ENCODE measurements around the gene NAMPT.
A peak's percentile ranks its signal among the peaks of the same experiment; 100 is the strongest.

The NAMPT gene

GRCh38 chr7:106285855-106286492 is 1.2 kb upstream of the NAMPT start:
- Histone ChIP-seq H3K4me1 (ENCODE audit: control insufficient read depth in 5 of 5, insufficient read depth in 5 of 5, low read length in 5 of 5) (peaks cover 5 to 32% (median 24%) of the 10 kb centered on the region in 5 donors), H3K27ac (ENCODE audit: low read depth, low read length) (peak overlapping the region; percentile 99), H3K27me3 (ENCODE audit: control insufficient read depth in 5 of 5, insufficient read depth in 4 of 5, low read length in 5 of 5) (no peaks in the 10 kb centered on the region), H3K9me3 (ENCODE audit: control insufficient read depth in 5 of 5, low read length in 5 of 5) (no peaks in the 10 kb centered on the region), H3K36me3 (ENCODE audit: control insufficient read depth in 5 of 5, insufficient read depth in 5 of 5, low read length in 5 of 5) (peaks cover 0 to 6% (median 0%) of the 10 kb centered on the region in 5 donors), H3K4me3 (ENCODE audit: low read depth in 1 of 5, low read length in 5 of 5) (peak overlapping the region; percentile 64 to 96 (median 88)), H3K9ac (ENCODE audit: low read length in 5 of 5) (peak overlapping the region; percentile 87 to 95 (median 93))

GRCh38 chr7:106285051-106285854 is 470 bp upstream of the NAMPT start:
- Histone ChIP-seq H3K27ac (ENCODE audit: low read depth, low read length) (peak overlapping the region; percentile 99), H3K27me3 (ENCODE audit: control insufficient read depth in 5 of 5, insufficient read depth in 4 of 5, low read length in 5 of 5) (no peaks in the 10 kb centered on the region), H3K4me1 (ENCODE audit: control insufficient read depth in 5 of 5, insufficient read depth in 5 of 5, low read length in 5 of 5) (peaks cover 5 to 32% (median 24%) of the 10 kb centered on the region in 5 donors), H3K9ac (ENCODE audit: low read length in 5 of 5) (peak overlapping the region; percentile 87 to 95 (median 93)), H3K9me3 (ENCODE audit: control insufficient read depth in 5 of 5, low read length in 5 of 5) (no peaks in the 10 kb centered on the region), H3K36me3 (ENCODE audit: control insufficient read depth in 5 of 5, insufficient read depth in 5 of 5, low read length in 5 of 5) (peaks cover 0 to 6% (median 0%) of the 10 kb centered on the region in 5 donors), H3K4me3 (ENCODE audit: low read depth in 1 of 5, low read length in 5 of 5) (peak overlapping the region; percentile 77 to 96 (median 88))

GRCh38 chr7:106283831-106284713 is 711 bp downstream of the NAMPT start:
- peak overlapping the region; percentile 74 to 99 (median 78) for H3K4me3 ChIP-seq (ENCODE audit: low read depth in 1 of 5, low read length in 5 of 5)
- H3K9ac ChIP-seq (ENCODE audit: low read length in 5 of 5) = peak overlapping the region; percentile 82 to 98 (median 98)
- H3K36me3 ChIP-seq (ENCODE audit: control insufficient read depth in 5 of 5, insufficient read depth in 5 of 5, low read length in 5 of 5) = peaks cover 0 to 6% (median 0%) of the 10 kb centered on the region in 5 donors
- no peaks in the 10 kb centered on the region for H3K9me3 ChIP-seq (ENCODE audit: control insufficient read depth in 5 of 5, low read length in 5 of 5)
- H3K27ac ChIP-seq (ENCODE audit: low read depth, low read length) = peak overlapping the region; percentile 97
- H3K27me3 ChIP-seq (ENCODE audit: control insufficient read depth in 5 of 5, insufficient read depth in 4 of 5, low read length in 5 of 5) = no peaks in the 10 kb centered on the region
- H3K4me1 ChIP-seq (ENCODE audit: control insufficient read depth in 5 of 5, insufficient read depth in 5 of 5, low read length in 5 of 5) = peaks cover 5 to 38% (median 30%) of the 10 kb centered on the region in 5 donors

- Histone ChIP-seq H3K9me3 (ENCODE audit: control insufficient read depth in 5 of 5, low read length in 5 of 5) (no peaks in the 10 kb centered on the region), H3K27ac (ENCODE audit: low read depth, low read length) (peak overlapping the region; percentile 97), H3K36me3 (ENCODE audit: control insufficient read depth in 5 of 5, insufficient read depth in 5 of 5, low read length in 5 of 5) (peaks cover 0 to 8% (median 0%) of the 10 kb centered on the region in 5 donors), H3K9ac (ENCODE audit: low read length in 5 of 5) (peak overlapping the region; percentile 82 to 98 (median 98)), H3K4me1 (ENCODE audit: control insufficient read depth in 5 of 5, insufficient read depth in 5 of 5, low read length in 5 of 5) (peaks cover 5 to 38% (median 32%) of the 10 kb centered on the region in 5 donors), H3K27me3 (ENCODE audit: control insufficient read depth in 5 of 5, insufficient read depth in 4 of 5, low read length in 5 of 5) (no peaks in the 10 kb centered on the region), H3K4me3 (ENCODE audit: low read depth in 1 of 5, low read length in 5 of 5) (peak overlapping the region; percentile 74 to 99 (median 78))
Observed at GRCh38 chr7:106283501-106283830, 1.3 kb downstream of the NAMPT start.

GRCh38 chr7:106282852-106283251 is 1.9 kb downstream of the NAMPT start:
- Histone ChIP-seq H3K9ac (ENCODE audit: low read length in 5 of 5) (peak overlapping the region in 3 of 5 donors; percentile 82 to 98 (median 91)), H3K27ac (ENCODE audit: low read depth, low read length) (peak overlapping the region; percentile 97), H3K36me3 (ENCODE audit: control insufficient read depth in 5 of 5, insufficient read depth in 5 of 5, low read length in 5 of 5) (peaks cover 0 to 11% (median 0%) of the 10 kb centered on the region in 5 donors), H3K4me3 (ENCODE audit: low read depth in 1 of 5, low read length in 5 of 5) (peak overlapping the region; percentile 74 to 99 (median 78)), H3K27me3 (ENCODE audit: control insufficient read depth in 5 of 5, insufficient read depth in 4 of 5, low read length in 5 of 5) (no peaks in the 10 kb centered on the region), H3K4me1 (ENCODE audit: control insufficient read depth in 5 of 5, insufficient read depth in 5 of 5, low read length in 5 of 5) (peaks cover 5 to 38% (median 36%) of the 10 kb centered on the region in 5 donors), H3K9me3 (ENCODE audit: control insufficient read depth in 5 of 5, low read length in 5 of 5) (no peaks in the 10 kb centered on the region)

GRCh38 chr7:106282390-106282789 is 2.4 kb downstream of the NAMPT start:
- H3K4me3 ChIP-seq (ENCODE audit: low read depth in 1 of 5, low read length in 5 of 5) = peak overlapping the region; percentile 74 to 99 (median 78)
- peaks cover 0 to 14% (median 4%) of the 10 kb centered on the region in 5 donors for H3K36me3 ChIP-seq (ENCODE audit: control insufficient read depth in 5 of 5, insufficient read depth in 5 of 5, low read length in 5 of 5)
- peak overlapping the region in 3 of 5 donors; percentile 82 to 98 (median 91) for H3K9ac ChIP-seq (ENCODE audit: low read length in 5 of 5)
- no peaks in the 10 kb centered on the region for H3K27me3 ChIP-seq (ENCODE audit: control insufficient read depth in 5 of 5, insufficient read depth in 4 of 5, low read length in 5 of 5)
- H3K9me3 ChIP-seq (ENCODE audit: control insufficient read depth in 5 of 5, low read length in 5 of 5) = no peaks in the 10 kb centered on the region
- H3K4me1 ChIP-seq (ENCODE audit: control insufficient read depth in 5 of 5, insufficient read depth in 5 of 5, low read length in 5 of 5) = peaks cover 5 to 38% (median 36%) of the 10 kb centered on the region in 5 donors
- peak overlapping the region; percentile 97 for H3K27ac ChIP-seq (ENCODE audit: low read depth, low read length)

GRCh38 chr7:106281585-106282318 is 3.0 kb downstream of the NAMPT start:
- H3K27me3 ChIP-seq (ENCODE audit: control insufficient read depth in 5 of 5, insufficient read depth in 4 of 5, low read length in 5 of 5) = no peaks in the 10 kb centered on the region
- H3K4me1 ChIP-seq (ENCODE audit: control insufficient read depth in 5 of 5, insufficient read depth in 5 of 5, low read length in 5 of 5) = peaks cover 5 to 38% (median 36%) of the 10 kb centered on the region in 5 donors
- peak overlapping the region; percentile 74 to 99 (median 78) for H3K4me3 ChIP-seq (ENCODE audit: low read depth in 1 of 5, low read length in 5 of 5)
- H3K27ac ChIP-seq (ENCODE audit: low read depth, low read length) = peak overlapping the region; percentile 97
- H3K36me3 ChIP-seq (ENCODE audit: control insufficient read depth in 5 of 5, insufficient read depth in 5 of 5, low read length in 5 of 5) = peaks cover 0 to 18% (median 7%) of the 10 kb centered on the region in 5 donors
- peak overlapping the region in 3 of 5 donors; percentile 42 to 91 (median 47) for H3K9ac ChIP-seq (ENCODE audit: low read length in 5 of 5)
- no peaks in the 10 kb centered on the region for H3K9me3 ChIP-seq (ENCODE audit: control insufficient read depth in 5 of 5, low read length in 5 of 5)

GRCh38 chr7:106281127-106281526 is 3.7 kb downstream of the NAMPT start:
- Histone ChIP-seq H3K9ac (ENCODE audit: low read length in 5 of 5) (no peak overlapping the region), H3K27me3 (ENCODE audit: control insufficient read depth in 5 of 5, insufficient read depth in 4 of 5, low read length in 5 of 5) (no peaks in the 10 kb centered on the region), H3K9me3 (ENCODE audit: control insufficient read depth in 5 of 5, low read length in 5 of 5) (no peaks in the 10 kb centered on the region), H3K4me1 (ENCODE audit: control insufficient read depth in 5 of 5, insufficient read depth in 5 of 5, low read length in 5 of 5) (peaks cover 5 to 37% (median 36%) of the 10 kb centered on the region in 5 donors), H3K4me3 (ENCODE audit: low read depth in 1 of 5, low read length in 5 of 5) (peak overlapping the region in 4 of 5 donors; percentile 22 to 99 (median 64)), H3K36me3 (ENCODE audit: control insufficient read depth in 5 of 5, insufficient read depth in 5 of 5, low read length in 5 of 5) (peaks cover 4 to 18% (median 13%) of the 10 kb centered on the region in 5 donors), H3K27ac (ENCODE audit: low read depth, low read length) (peak overlapping the region; percentile 1)

All from subcutaneous abdominal adipose tissue (tissue), 5 donors.